Esophagus muscularis mucosa (tissue), 4 donors: ENCODE measurements around the gene DNAJB5. TPM values are rescaled to one million over a fixed set of nuclear protein-coding genes. Genes with fewer than 3 reads are reported as not detected.
"Not testable (repeated sequence)": the region's sequence is repeated elsewhere in the genome, so short reads cannot be mapped to it uniquely, and the experiment has no call there.

Experiments used
- DNase-seq: peaks from one replicate; pipeline ENCODE4 v3.0.0-alpha.2; 2017; ENCODE audit errors: extremely low spot score
- H3K27ac ChIP-seq, 4 donors: fragments of 200-600 bp; sonication (generic); replicated peaks in 1 of 4; 1 replicate in 3 of 4; 2 replicates in 1 of 4; pipeline ENCODE4 v1.5.1; 2016 to 2019; ENCODE audit warnings: mild to moderate bottlenecking in 1 of 4
- H3K27me3 ChIP-seq, 4 donors: fragments of 200-600 bp; sonication (generic); one replicate each; pipeline versions ENCODE4 v1.5.1 to v1.6.0; 2016 to 2019
- H3K36me3 ChIP-seq, 4 donors: fragments of 200-600 bp; sonication (generic); one replicate each; pipeline ENCODE4 v1.5.1; 2016 to 2019
- H3K4me1 ChIP-seq, 4 donors: fragments of 200-600 bp; sonication (generic); one replicate each; pipeline ENCODE4 v1.5.1; 2016 to 2019
- H3K4me3 ChIP-seq, 4 donors: fragments of 200-600 bp; sonication (generic); 1 replicate in 2 of 4; 2 replicates in 2 of 4; pipeline ENCODE4 v1.5.1; 2016 to 2019; ENCODE audit warnings: mild to moderate bottlenecking in 4 of 4, moderate library complexity in 1 of 4
- H3K9me3 ChIP-seq, 4 donors: fragments of 200-600 bp; sonication (generic); 1 replicate in 3 of 4; 2 replicates in 1 of 4; pipeline ENCODE4 v1.5.1; 2016 to 2019
- EP300 ChIP-seq: sonication (generic); formaldehyde crosslinking; IDR thresholded peaks from one replicate; pipeline ENCODE4 v1.6.1; 2017; ENCODE audit warnings: antibody characterized with exemption
- POLR2A ChIP-seq: fragments of 450-650 bp; IDR thresholded peaks from one replicate; pipeline ENCODE4 v1.6.1; 2017; ENCODE audit warnings: antibody characterized with exemption, moderate library complexity, mild to moderate bottlenecking, low read depth
- POLR2AphosphoS5 ChIP-seq, 2 donors: sonication (generic); formaldehyde crosslinking; IDR thresholded peaks; one replicate each; pipeline ENCODE4 v1.6.1; 2017; ENCODE audit warnings: antibody characterized with exemption in 2 of 2
- WGBS: methylation state at CpG from one replicate; pipeline ENCODE4 v1.1.5; 2018; 5-methylcytosine and 5-hydroxymethylcytosine counted together
- intact Hi-C: fragments of 100-400 bp; cut with DNase I; formaldehyde crosslinking; loops from one replicate; pipeline ENCODE4 v1.15.1; 2023
- total RNA-seq, 4 donors: library from RNA; depleted of rRNA; stranded (reverse); fragments of >200 nt; gene quantifications; one replicate each; pipeline versions ENCODE4 v1.1.0 to v1.2.1, GENCODE V29; 2016
- TF ChIP-seq, protein P1 (sequence below), 3 experiments: fragments of 200-600 bp in 2 of 3; fragments of 450-650 bp in 1 of 3; sonication (generic) in 2 of 3; IDR thresholded peaks; one replicate each; pipeline ENCODE4 v1.5.1; 2017 to 2019; ENCODE audit warnings: antibody characterized with exemption in 3 of 3, mild to moderate bottlenecking in 2 of 3, moderate library complexity in 1 of 3

The DNAJB5 gene
- total RNA-seq, 4 donors from 2014 or later: 83.5 to 124 (median 93.8) TPM

DNA sequence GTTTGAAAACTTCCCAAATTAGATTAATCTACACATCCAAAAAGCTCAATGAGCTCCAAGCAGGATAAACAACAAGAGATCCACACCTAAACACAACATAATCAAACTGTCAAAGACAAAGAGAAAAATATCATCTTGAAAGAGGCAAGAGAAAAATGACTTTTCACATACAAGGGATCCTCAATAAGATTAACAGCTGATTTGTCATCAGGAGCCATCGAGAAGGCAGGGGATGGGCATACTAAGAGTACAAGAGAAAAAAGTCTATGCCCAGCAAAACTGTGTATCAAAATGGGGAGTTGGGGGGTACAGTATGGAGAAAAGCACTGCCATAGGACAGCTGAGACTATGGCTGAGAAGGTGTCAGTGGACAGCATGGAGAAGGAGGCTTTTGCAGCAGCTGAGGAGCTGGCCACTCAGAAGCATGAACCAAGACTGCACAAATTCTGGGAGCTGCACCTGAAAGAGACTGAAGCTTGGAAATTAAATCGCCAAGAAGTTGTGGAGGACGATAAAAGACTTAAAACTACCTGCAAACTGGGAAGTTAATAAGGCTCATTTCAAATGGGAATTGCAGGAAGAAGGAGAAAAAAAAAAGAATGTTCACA, 20.9 kb downstream of the DNAJB5 start:
- intact Hi-C loops: no loop called here
- peaks cover 12 to 63% (median 38%) of the 10 kb centered on the region in 4 donors for H3K36me3 ChIP-seq
- H3K27ac ChIP-seq: no peak overlapping the region

DNA sequence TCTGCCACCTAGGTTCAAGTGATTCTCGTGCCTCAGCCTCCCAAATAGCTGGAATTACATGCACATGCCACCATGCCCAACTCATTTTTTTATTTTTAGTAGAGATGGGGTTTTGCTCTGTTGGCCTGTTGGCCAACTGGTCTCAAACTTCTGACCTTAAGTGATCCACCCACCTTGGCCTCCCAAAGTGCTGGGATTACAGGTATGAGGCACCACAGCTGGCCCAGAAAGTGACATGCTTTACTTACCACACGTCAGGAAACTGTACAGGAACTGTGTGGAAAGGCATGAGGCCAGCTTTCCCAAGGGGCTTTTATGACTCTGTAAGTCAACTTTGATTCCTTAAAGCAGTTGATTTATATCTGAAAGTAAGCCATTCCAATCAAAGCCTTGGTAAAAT, 25.0 kb downstream of the DNAJB5 start:
- Histone ChIP-seq H3K4me1 (no peaks in the 10 kb centered on the region), H3K9me3 (peaks cover 0 to 9% (median 7%) of the 10 kb centered on the region in 4 donors), H3K4me3 (no peak overlapping the region), H3K27ac (no peak overlapping the region), H3K36me3 (peaks cover 12 to 73% (median 41%) of the 10 kb centered on the region in 4 donors), H3K27me3 (no peaks in the 10 kb centered on the region)
- intact Hi-C loops: no loop called here
- 81% methylated on average over 2 of the region's 2 CpGs for WGBS
- TF ChIP-seq POLR2AphosphoS5 (IDR thresholded peaks at IDR 0.05) (no peak), EP300 (no peak), POLR2A (no peak)
- TF ChIP-seq, protein P1, sequence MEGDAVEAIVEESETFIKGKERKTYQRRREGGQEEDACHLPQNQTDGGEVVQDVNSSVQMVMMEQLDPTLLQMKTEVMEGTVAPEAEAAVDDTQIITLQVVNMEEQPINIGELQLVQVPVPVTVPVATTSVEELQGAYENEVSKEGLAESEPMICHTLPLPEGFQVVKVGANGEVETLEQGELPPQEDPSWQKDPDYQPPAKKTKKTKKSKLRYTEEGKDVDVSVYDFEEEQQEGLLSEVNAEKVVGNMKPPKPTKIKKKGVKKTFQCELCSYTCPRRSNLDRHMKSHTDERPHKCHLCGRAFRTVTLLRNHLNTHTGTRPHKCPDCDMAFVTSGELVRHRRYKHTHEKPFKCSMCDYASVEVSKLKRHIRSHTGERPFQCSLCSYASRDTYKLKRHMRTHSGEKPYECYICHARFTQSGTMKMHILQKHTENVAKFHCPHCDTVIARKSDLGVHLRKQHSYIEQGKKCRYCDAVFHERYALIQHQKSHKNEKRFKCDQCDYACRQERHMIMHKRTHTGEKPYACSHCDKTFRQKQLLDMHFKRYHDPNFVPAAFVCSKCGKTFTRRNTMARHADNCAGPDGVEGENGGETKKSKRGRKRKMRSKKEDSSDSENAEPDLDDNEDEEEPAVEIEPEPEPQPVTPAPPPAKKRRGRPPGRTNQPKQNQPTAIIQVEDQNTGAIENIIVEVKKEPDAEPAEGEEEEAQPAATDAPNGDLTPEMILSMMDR (IDR thresholded peaks at IDR 0.05): no peak
- peak; percentile 68 for DNase-seq

More for the DNA sequence above, 20.9 kb downstream of the DNAJB5 start:
- H3K4me3 ChIP-seq: no peak overlapping the region
- WGBS: 88% methylated on average over 3 of the region's 3 CpGs
- TF ChIP-seq POLR2AphosphoS5 (IDR thresholded peaks at IDR 0.05) (no peak), POLR2A (no peak), EP300 (no peak)
- TF ChIP-seq, protein P1 (IDR thresholded peaks at IDR 0.05): no peak
- peak; percentile 26 for DNase-seq
- H3K4me1 ChIP-seq: no peaks in the 10 kb centered on the region
- no peaks in the 10 kb centered on the region for H3K27me3 ChIP-seq
- peaks cover 0 to 9% (median 7%) of the 10 kb centered on the region in 4 donors for H3K9me3 ChIP-seq

DNA sequence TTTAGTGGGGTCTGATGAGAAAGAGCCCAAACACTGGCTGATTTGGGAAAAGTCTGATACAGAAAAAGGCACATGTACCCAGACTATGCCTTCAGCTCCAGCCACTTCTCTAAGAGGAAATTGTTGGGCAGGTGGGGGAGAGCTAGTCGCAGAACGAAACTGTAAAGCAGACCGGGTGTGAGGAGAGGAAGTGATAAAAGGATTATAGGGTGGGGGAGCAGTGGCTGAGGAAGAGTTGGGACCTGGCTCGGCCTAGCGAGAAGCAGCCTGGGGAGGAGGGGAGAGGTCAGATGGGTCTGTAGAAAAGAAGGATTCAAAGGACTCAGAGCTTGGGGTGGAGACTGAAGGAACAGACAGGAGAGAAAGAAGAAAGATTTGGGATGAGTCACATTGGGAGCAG, 33.9 kb downstream of the DNAJB5 start:
- H3K4me1 ChIP-seq, intact Hi-C loops, H3K27me3 ChIP-seq, H3K9me3 ChIP-seq, H3K27ac ChIP-seq, DNase-seq, H3K4me3 ChIP-seq: not testable (repeated sequence)
- WGBS: 64% methylated on average over 5 of the region's 5 CpGs
- peaks cover 12 to 50% (median 32%) of the 10 kb centered on the region in 4 donors for H3K36me3 ChIP-seq

DNA sequence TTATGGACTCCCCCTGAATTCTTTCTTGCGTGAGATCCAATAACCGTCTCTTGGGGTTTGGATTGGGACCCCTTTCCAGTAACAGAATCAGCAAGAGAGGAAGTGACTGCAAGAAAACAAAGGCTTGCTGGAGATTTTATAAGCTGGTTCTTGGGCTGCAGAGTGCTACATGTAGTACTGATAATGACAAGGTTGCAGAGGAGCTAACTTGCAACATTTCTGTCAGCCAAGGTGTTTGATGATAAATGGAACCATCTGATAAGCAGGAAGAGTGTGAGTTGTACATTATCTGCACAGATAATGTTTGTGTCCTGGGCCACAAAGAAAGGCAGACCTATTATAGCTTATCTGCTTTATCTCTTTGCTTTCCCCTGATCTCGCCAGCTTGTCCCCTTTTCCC, 37.1 kb downstream of the DNAJB5 start:
- Histone ChIP-seq H3K4me3 (no peak overlapping the region), H3K9me3 (no peaks in the 10 kb centered on the region), H3K36me3 (peaks cover 6 to 26% (median 19%) of the 10 kb centered on the region in 4 donors), H3K27ac (no peak overlapping the region), H3K27me3 (no peaks in the 10 kb centered on the region), H3K4me1 (peaks cover 0 to 3% (median 0%) of the 10 kb centered on the region in 4 donors)
- DNase-seq: no peak
- 85% methylated on average over 3 of the region's 3 CpGs for WGBS
- intact Hi-C loops: no loop called here
- TF ChIP-seq EP300: no peak
- no peak for TF ChIP-seq POLR2AphosphoS5 (IDR thresholded peaks at IDR 0.05)
- TF ChIP-seq, protein P1 (IDR thresholded peaks at IDR 0.05): no peak
- no peak for TF ChIP-seq POLR2A

DNA sequence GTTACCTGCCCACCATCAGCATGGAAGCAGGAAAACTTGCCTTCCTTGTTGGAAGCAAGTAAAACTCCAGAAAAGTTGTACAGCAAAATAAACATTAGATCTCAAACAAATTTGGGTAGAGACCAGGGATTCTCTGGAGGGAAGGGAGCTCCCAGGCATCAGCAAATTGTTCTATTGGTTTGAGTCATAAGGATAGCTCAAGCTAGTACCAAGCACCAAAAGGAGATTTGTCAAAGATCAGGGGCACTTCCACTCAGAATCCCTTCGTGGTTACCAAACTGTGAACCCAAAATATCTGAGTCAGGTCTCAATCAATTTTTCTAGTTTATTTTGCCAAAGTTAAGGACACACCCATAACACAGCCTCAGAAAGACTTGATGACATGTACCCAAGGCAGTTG, 37.8 kb downstream of the DNAJB5 start:
- H3K9me3 ChIP-seq: no peaks in the 10 kb centered on the region
- TF ChIP-seq POLR2A (no peak), EP300 (no peak), POLR2AphosphoS5 (IDR thresholded peaks at IDR 0.05) (no peak)
- TF ChIP-seq, protein P1 (IDR thresholded peaks at IDR 0.05): no peak
- 86% methylated on average over 1 of the region's 1 CpG for WGBS
- no peak overlapping the region for H3K27ac ChIP-seq
- intact Hi-C loops: no loop called here
- H3K36me3 ChIP-seq: peaks cover 4 to 22% (median 14%) of the 10 kb centered on the region in 4 donors
- no peak for DNase-seq
- H3K4me1 ChIP-seq: peaks cover 0 to 3% (median 0%) of the 10 kb centered on the region in 4 donors
- H3K27me3 ChIP-seq: no peaks in the 10 kb centered on the region
- no peak overlapping the region for H3K4me3 ChIP-seq
